ENCODE data around the gene ST3GAL6.

DNA sequence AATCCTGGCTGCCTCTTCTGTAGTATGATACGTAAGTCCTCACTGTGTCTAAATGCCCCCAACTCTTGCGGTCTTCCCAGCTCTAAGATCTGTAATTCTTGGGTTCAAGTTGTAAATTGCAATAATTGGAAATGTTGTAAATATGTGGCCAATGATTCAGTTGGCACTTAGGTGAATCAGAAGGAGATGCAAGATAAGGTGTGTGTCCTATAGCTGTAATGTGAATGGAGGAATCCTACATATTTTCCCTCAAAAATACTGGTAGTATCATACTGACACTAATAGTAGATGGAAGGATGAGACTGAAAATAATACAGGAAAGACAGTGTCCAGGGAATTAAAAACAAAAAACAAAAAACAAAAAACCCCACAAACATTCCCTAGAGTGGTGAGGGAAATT is 3.5 kb upstream of the ST3GAL6 start:
- TF ChIP-seq, protein P1, sequence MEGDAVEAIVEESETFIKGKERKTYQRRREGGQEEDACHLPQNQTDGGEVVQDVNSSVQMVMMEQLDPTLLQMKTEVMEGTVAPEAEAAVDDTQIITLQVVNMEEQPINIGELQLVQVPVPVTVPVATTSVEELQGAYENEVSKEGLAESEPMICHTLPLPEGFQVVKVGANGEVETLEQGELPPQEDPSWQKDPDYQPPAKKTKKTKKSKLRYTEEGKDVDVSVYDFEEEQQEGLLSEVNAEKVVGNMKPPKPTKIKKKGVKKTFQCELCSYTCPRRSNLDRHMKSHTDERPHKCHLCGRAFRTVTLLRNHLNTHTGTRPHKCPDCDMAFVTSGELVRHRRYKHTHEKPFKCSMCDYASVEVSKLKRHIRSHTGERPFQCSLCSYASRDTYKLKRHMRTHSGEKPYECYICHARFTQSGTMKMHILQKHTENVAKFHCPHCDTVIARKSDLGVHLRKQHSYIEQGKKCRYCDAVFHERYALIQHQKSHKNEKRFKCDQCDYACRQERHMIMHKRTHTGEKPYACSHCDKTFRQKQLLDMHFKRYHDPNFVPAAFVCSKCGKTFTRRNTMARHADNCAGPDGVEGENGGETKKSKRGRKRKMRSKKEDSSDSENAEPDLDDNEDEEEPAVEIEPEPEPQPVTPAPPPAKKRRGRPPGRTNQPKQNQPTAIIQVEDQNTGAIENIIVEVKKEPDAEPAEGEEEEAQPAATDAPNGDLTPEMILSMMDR (IDR thresholded peaks at IDR 0.05; ENCODE audit: poor library complexity), result no peak
- TF ChIP-seq EZH2phosphoT487 (IDR thresholded peaks at IDR 0.05; ENCODE audit: low read depth, severe bottlenecking, unreplicated experiment) (no peak), EZH2 (IDR thresholded peaks at IDR 0.05; ENCODE audit: borderline replicate concordance) (no peak)
